NT2/D1 (cell line): ENCODE results near the gene MYOZ3.
A peak's percentile ranks its signal among the peaks of the same experiment; 100 is the strongest.

Experiments used
- DNase-seq: peaks from one replicate; pipeline ENCODE4 v3.0.0-alpha.2; 2011; ENCODE audit warnings: low read depth, low spot score
- H3K27me3 ChIP-seq: 2 replicates; pipeline ENCODE4 v1.6.0; 2011; ENCODE audit warnings: mild to moderate bottlenecking; ENCODE audit not compliant: insufficient read length, insufficient read depth
- H3K36me3 ChIP-seq: 2 replicates; pipeline ENCODE4 v1.6.1; 2011; ENCODE audit warnings: mild to moderate bottlenecking, low read length, mixed read lengths; ENCODE audit not compliant: insufficient read depth, insufficient read length
- H3K4me1 ChIP-seq: 2 replicates; pipeline ENCODE4 v1.5.1; 2011; ENCODE audit not compliant: insufficient read depth, insufficient read length
- H3K4me3 ChIP-seq: 2 replicates; pipeline ENCODE4 v1.5.1; 2011; ENCODE audit warnings: low read depth; ENCODE audit not compliant: insufficient read length
- H3K9ac ChIP-seq: 2 replicates; pipeline ENCODE4 v1.6.0; 2011; ENCODE audit warnings: low read depth; ENCODE audit not compliant: insufficient read length
- H3K9me3 ChIP-seq: 2 replicates; pipeline ENCODE4 v1.5.1; 2011; ENCODE audit warnings: mild to moderate bottlenecking, low read length; ENCODE audit not compliant: insufficient read depth
- SUZ12 ChIP-seq: IDR thresholded peaks from 2 replicates; pipeline ENCODE4 v1.6.1; 2011; ENCODE audit not compliant: insufficient read length, insufficient read depth; ENCODE audit errors: extremely low read depth
- YY1 ChIP-seq: IDR thresholded peaks from 2 replicates; pipeline ENCODE4 v1.6.1; 2011; ENCODE audit not compliant: insufficient read length, insufficient read depth
- ZNF274 ChIP-seq: IDR thresholded peaks from 2 replicates; pipeline ENCODE4 v1.6.1; 2011; ENCODE audit warnings: mild to moderate bottlenecking, low read depth, low read length

MYOZ3 gene

DNA sequence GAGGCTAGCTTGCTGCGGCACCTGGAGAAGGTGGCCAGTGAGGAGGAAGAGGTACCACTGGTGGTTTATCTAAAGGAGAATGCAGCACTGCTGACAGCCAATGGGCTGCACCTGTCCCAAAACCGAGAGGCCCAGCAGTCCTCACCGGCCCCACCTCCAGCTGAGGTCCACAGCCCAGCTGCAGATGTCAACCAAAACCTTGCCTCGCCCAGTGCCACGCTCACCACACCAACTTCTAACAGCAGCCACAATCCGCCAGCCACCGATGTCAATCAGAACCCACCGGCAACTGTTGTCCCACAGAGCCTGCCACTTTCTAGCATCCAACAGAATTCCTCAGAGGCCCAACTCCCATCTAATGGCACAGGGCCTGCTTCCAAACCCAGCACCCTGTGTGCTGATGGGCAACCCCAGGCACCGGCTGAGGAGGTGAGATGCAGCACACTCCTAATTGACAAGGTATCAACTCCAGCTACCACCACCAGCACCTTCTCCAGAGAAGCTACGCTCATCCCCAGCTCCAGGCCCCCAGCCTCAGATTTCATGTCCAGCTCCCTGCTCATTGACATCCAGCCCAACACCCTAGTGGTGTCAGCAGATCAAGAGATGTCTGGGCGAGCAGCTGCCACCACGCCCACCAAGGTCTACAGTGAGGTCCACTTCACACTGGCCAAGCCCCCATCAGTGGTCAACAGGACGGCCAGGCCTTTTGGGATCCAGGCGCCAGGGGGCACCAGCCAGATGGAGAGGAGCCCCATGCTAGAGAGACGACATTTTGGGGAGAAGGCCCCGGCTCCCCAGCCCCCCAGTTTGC, 12.6 kb upstream of the MYOZ3 start:
- Histone ChIP-seq H3K9ac (no peak overlapping the region), H3K36me3 (peaks cover 61% of the 10 kb centered on the region), H3K27me3 (no peaks in the 10 kb centered on the region), H3K9me3 (no peaks in the 10 kb centered on the region), H3K4me3 (no peak overlapping the region), H3K4me1 (peaks cover 8% of the 10 kb centered on the region)
- TF ChIP-seq YY1, result no peak
- DNase-seq, result no peak

- DNase-seq, result no peak
- Histone ChIP-seq H3K9me3 (no peaks in the 10 kb centered on the region), H3K9ac (no peak overlapping the region), H3K4me1 (peaks cover 8% of the 10 kb centered on the region), H3K36me3 (peaks cover 66% of the 10 kb centered on the region), H3K27me3 (no peaks in the 10 kb centered on the region), H3K4me3 (no peak overlapping the region)
- TF ChIP-seq YY1, result no peak
- TF ChIP-seq ZNF274, result no peak
- no peak for TF ChIP-seq SUZ12
Observed at GRCh38 chr5:150649108-150650020, 11.7 kb upstream of the MYOZ3 start.

- Histone ChIP-seq H3K9ac (no peak overlapping the region), H3K9me3 (no peaks in the 10 kb centered on the region), H3K36me3 (peaks cover 67% of the 10 kb centered on the region), H3K4me1 (peaks cover 7% of the 10 kb centered on the region), H3K4me3 (no peak overlapping the region), H3K27me3 (no peaks in the 10 kb centered on the region)
- DNase-seq, result no peak
- TF ChIP-seq ZNF274, result no peak
- TF ChIP-seq SUZ12, result no peak
- TF ChIP-seq YY1, result no peak
Observed at GRCh38 chr5:150650021-150651006, 10.7 kb upstream of the MYOZ3 start.

- Histone ChIP-seq H3K36me3 (peaks cover 67% of the 10 kb centered on the region), H3K4me3 (no peak overlapping the region), H3K9me3 (no peaks in the 10 kb centered on the region), H3K27me3 (no peaks in the 10 kb centered on the region), H3K4me1 (peaks cover 5% of the 10 kb centered on the region), H3K9ac (no peak overlapping the region)
- no peak for DNase-seq
- TF ChIP-seq ZNF274 (no peak), SUZ12 (no peak), YY1 (no peak)
Observed at GRCh38 chr5:150651382-150651781, 9.7 kb upstream of the MYOZ3 start.

GRCh38 chr5:150651924-150652671, 9.0 kb upstream of the MYOZ3 start:
- TF ChIP-seq ZNF274 (no peak), SUZ12 (no peak)
- Histone ChIP-seq H3K9me3 (no peaks in the 10 kb centered on the region), H3K9ac (peak overlapping the region; percentile 42), H3K27me3 (no peaks in the 10 kb centered on the region), H3K36me3 (peaks cover 67% of the 10 kb centered on the region), H3K4me1 (peaks cover 5% of the 10 kb centered on the region), H3K4me3 (no peak overlapping the region)
- DNase-seq, result no peak

GRCh38 chr5:150653145-150653761, 7.8 kb upstream of the MYOZ3 start:
- no peak overlapping the region for H3K9ac ChIP-seq
- peaks cover 58% of the 10 kb centered on the region for H3K36me3 ChIP-seq
- no peaks in the 10 kb centered on the region for H3K27me3 ChIP-seq
- TF ChIP-seq YY1 (no peak), ZNF274 (no peak), SUZ12 (no peak)
- H3K9me3 ChIP-seq, result no peaks in the 10 kb centered on the region
- no peak for DNase-seq
- H3K4me3 ChIP-seq, result no peak overlapping the region
- H3K4me1 ChIP-seq, result peaks cover 7% of the 10 kb centered on the region
